Endothelial cell (in vitro differentiated cells): Measurements from ENCODE around the gene URI1. TPM values are rescaled to one million over a fixed set of nuclear protein-coding genes. Genes with fewer than 3 reads are reported as not detected.

ENCODE experiments used
- DNase-seq: peaks from one replicate; pipeline ENCODE4 v3.0.0; 2021; ENCODE audit warnings: low spot score
- H3K27ac Mint-ChIP-seq: one replicate; pipeline ENCODE4 v1.8.0; 2021; ENCODE audit warnings: mixed read lengths, inconsistent platforms; ENCODE audit not compliant: unreplicated experiment
- H3K27me3 Mint-ChIP-seq: one replicate; pipeline ENCODE4 v1.8.0; 2021; ENCODE audit warnings: mild to moderate bottlenecking, moderate library complexity, mixed read lengths, inconsistent platforms; ENCODE audit not compliant: unreplicated experiment
- H3K36me3 Mint-ChIP-seq: one replicate; pipeline ENCODE4 v1.8.0; 2021; ENCODE audit warnings: mild to moderate bottlenecking, low read depth, mixed read lengths, inconsistent platforms; ENCODE audit not compliant: unreplicated experiment
- H3K4me1 Mint-ChIP-seq: one replicate; pipeline ENCODE4 v1.8.0; 2021; ENCODE audit warnings: mild to moderate bottlenecking, mixed read lengths, inconsistent platforms; ENCODE audit not compliant: unreplicated experiment
- H3K4me3 Mint-ChIP-seq: one replicate; pipeline ENCODE4 v1.8.0; 2021; ENCODE audit warnings: mild to moderate bottlenecking, mixed read lengths, inconsistent platforms; ENCODE audit not compliant: unreplicated experiment
- H3K9me3 Mint-ChIP-seq: one replicate; pipeline ENCODE4 v1.8.0; 2021; ENCODE audit warnings: mixed read lengths, inconsistent platforms; ENCODE audit not compliant: unreplicated experiment
- CTCF ChIP-seq: fragments of 200-600 bp; sonication (generic); IDR thresholded peaks from one replicate; pipeline ENCODE4 v1.5.0; 2021; ENCODE audit warnings: antibody characterized with exemption; ENCODE audit not compliant: unreplicated experiment
- total RNA-seq: library from RNA; stranded (reverse); fragmentation: NEBNext Ultra II Directional; extraction: Animal tissue kit (Norgen Biotek cat#: 25700); gene quantifications from one replicate; pipeline ENCODE4 v1.2.1, GENCODE V29; 2021; ENCODE audit not compliant: unreplicated experiment

URI1 gene
- total RNA-seq, 1 donor from 2014 or later: 38.2 TPM

- H3K4me1 Mint-ChIP-seq: peaks cover 5% of the 10 kb centered on the region
- peaks cover 6% of the 10 kb centered on the region for H3K27me3 Mint-ChIP-seq
- DNase-seq: no peak
- no peak overlapping the region for H3K4me3 Mint-ChIP-seq
- no peaks in the 10 kb centered on the region for H3K36me3 Mint-ChIP-seq
- H3K9me3 Mint-ChIP-seq: no peaks in the 10 kb centered on the region
- H3K27ac Mint-ChIP-seq: no peak overlapping the region
- no peak for TF ChIP-seq CTCF
Measured at GRCh38 chr19:30064771-30065494, 122.9 kb downstream of the URI1 start.

GRCh38 chr19:30065680-30066606 is 123.9 kb downstream of the URI1 start:
- Mint-ChIP-seq H3K9me3 (no peaks in the 10 kb centered on the region), H3K27ac (no peak overlapping the region), H3K4me3 (no peak overlapping the region), H3K27me3 (peaks cover 6% of the 10 kb centered on the region), H3K36me3 (no peaks in the 10 kb centered on the region), H3K4me1 (peaks cover 5% of the 10 kb centered on the region)
- no peak for DNase-seq
- no peak for TF ChIP-seq CTCF

Other genes with a start within 250 kb of the URI1 start
- gene C19orf12, start 227.0 kb upstream of the URI1 start, total RNA-seq: 6.1 TPM
- 2.3 TPM for gene CCNE1, start 130.2 kb upstream of the URI1 start, total RNA-seq